HG02610 (cell line): Measurements from ENCODE around the gene TMEM38A.
A peak's percentile ranks its signal among the peaks of the same experiment; 100 is the strongest.

Experiments
- ATAC-seq: cut with Tn5 transposase; IDR thresholded peaks from one replicate; pipeline ENCODE4 v1.9.1; 2021; ENCODE audit warnings: mild to moderate bottlenecking, moderate library complexity; ENCODE audit not compliant: unreplicated experiment

Gene TMEM38A

GRCh38 chr19:16660763-16661479 lies at the start of gene TMEM38A:
TMEM38A (plus strand) TSS chr19:16661139; CDS start chr19:16661218, 79 bp downstream.
- ATAC-seq, result no peak

GRCh38 chr19:16612636-16613035 lies 48.3 kb upstream of the TMEM38A start:
- ATAC-seq, result no peak

GRCh38 chr19:16613841-16614240 lies 47.1 kb upstream of the TMEM38A start:
- no peak for ATAC-seq

GRCh38 chr19:16614941-16615340 lies 46.0 kb upstream of the TMEM38A start:
- ATAC-seq, result no peak

GRCh38 chr19:16615808-16616207 lies 45.1 kb upstream of the TMEM38A start:
- no peak for ATAC-seq

- ATAC-seq, result no peak
These were observed 42.7 kb upstream of the TMEM38A start for GRCh38 chr19:16618248-16618647.

GRCh38 chr19:16619457-16619856 lies 41.5 kb upstream of the TMEM38A start:
- no peak for ATAC-seq

- no peak for ATAC-seq
These were observed 40.9 kb upstream of the TMEM38A start for GRCh38 chr19:16620018-16620417.

GRCh38 chr19:16620584-16620983 lies 40.4 kb upstream of the TMEM38A start:
- no peak for ATAC-seq

- ATAC-seq, result no peak
These were observed 39.7 kb upstream of the TMEM38A start for GRCh38 chr19:16621165-16621800.

- ATAC-seq, result no peak
These were observed 37.9 kb upstream of the TMEM38A start for GRCh38 chr19:16623066-16623465.

- no peak for ATAC-seq
These were observed 37.4 kb upstream of the TMEM38A start for GRCh38 chr19:16623576-16623975.

GRCh38 chr19:16624236-16624635 lies 36.7 kb upstream of the TMEM38A start:
- ATAC-seq, result no peak

GRCh38 chr19:16625163-16625958 lies 35.6 kb upstream of the TMEM38A start:
- no peak for ATAC-seq

GRCh38 chr19:16626796-16627192 lies 34.1 kb upstream of the TMEM38A start:
- ATAC-seq, result no peak

- ATAC-seq, result no peak
These were observed 33.6 kb upstream of the TMEM38A start for GRCh38 chr19:16627193-16627927.

GRCh38 chr19:16627928-16628182 lies 33.1 kb upstream of the TMEM38A start:
- no peak for ATAC-seq

GRCh38 chr19:16628183-16628983 lies 32.6 kb upstream of the TMEM38A start, which contains the start of gene MED26:
MED26 (minus strand) TSS chr19:16628204; CDS start chr19:16627943, 261 bp downstream.
- peak; percentile 82 for ATAC-seq

GRCh38 chr19:16628984-16629691 lies 31.8 kb upstream of the TMEM38A start:
- no peak for ATAC-seq

- no peak for ATAC-seq
These were observed 29.5 kb upstream of the TMEM38A start for GRCh38 chr19:16631465-16631864.
